ENCODE results near the gene TUFT1.
A peak's percentile ranks its signal among the peaks of the same experiment; 100 is the strongest.

Gene TUFT1

DNA sequence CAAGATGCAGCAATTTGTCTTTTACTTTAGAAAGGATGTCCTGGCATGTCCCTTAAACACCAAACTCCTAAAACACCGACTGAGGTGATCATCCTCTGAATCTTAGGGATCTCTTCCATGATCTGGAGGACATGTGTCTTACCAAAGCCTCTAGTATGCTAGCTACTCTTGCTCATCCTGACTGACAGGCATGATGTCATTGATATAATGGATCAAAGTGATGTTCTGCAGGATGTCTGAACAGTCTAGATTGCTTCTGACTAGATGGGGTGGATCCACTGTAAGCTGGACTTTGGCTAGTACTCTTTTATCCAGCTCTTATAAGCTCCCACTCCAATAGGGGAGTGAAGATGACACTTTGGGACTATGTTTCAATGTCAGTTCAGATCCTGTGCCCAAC is 40.2 kb upstream of the TUFT1 start:
- TF ChIP-seq CTCF (conservative IDR thresholded peaks at IDR 0.05): no peak
- no peak overlapping the region for H3K27ac ChIP-seq

DNA sequence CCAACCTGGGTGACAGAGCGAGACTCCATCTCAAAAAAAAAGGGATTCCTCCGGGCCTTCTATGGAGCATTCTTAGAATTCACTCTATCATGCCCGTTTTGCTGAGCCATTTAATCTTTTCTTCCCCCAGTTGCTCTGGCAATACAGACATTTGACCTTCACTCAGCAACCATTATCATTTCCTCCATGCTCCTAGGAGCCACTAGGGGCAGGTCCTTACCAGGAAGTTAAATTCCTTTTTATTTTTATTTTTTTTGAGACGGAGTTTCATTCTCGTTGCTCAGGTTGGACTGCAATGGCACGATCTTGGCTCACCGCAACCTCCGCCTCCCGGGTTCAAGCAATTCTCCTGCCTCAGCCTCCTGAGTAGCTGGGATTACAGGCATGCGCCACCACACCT is 38.6 kb upstream of the TUFT1 start:
- peak; percentile 51 for TF ChIP-seq CTCF (conservative IDR thresholded peaks at IDR 0.05)
- H3K27ac ChIP-seq: no peak overlapping the region

- no peak overlapping the region for H3K27ac ChIP-seq
- no peak for TF ChIP-seq CTCF (conservative IDR thresholded peaks at IDR 0.05)
Measured at GRCh38 chr1:151502035-151502700, 37.9 kb upstream of the TUFT1 start.

DNA sequence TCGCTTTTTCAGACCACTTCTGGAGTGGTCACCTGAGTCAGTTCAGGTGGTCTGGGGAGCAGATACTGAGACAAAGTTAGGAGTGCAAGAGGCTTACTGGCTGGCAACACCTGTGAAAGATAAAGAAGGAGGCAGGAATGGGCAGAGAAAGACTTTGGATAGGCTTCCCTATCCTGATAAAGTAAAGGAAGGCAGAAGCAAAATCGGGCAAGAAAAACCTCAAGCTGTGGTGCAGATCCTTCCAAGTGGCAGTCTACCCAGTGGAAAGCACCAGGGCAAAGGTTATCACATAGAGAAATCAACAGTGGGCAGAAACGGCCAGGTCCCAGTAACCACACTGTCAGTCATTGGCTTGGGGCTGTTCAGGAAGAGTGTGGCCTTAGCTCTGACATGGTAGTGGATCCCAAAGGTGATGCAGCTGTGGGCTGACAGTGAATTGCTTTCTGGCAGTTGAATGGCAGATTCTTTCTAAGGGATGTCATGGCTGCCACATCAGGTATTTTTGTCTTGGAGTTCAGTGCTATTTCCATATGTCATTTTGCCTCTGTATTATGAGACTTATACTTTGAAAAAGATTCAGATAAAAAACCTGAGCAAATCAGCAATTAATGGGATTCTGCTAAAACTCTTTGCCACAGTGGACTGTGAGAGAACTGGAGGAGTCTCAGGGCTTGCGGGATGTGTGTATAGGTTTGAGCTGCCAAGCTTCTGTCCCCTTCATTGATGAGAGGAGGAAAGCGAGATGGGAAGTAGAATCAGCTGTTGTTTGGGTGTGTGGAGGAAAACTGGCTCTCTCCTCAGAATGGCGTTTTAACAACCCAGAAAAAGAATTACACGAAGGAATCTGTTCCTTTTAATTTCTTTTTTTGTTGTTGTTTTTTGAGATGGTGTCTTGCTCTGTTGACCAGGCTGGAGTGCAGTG is 37.0 kb upstream of the TUFT1 start:
- no peak for TF ChIP-seq CTCF (conservative IDR thresholded peaks at IDR 0.05)
- no peak overlapping the region for H3K27ac ChIP-seq

DNA sequence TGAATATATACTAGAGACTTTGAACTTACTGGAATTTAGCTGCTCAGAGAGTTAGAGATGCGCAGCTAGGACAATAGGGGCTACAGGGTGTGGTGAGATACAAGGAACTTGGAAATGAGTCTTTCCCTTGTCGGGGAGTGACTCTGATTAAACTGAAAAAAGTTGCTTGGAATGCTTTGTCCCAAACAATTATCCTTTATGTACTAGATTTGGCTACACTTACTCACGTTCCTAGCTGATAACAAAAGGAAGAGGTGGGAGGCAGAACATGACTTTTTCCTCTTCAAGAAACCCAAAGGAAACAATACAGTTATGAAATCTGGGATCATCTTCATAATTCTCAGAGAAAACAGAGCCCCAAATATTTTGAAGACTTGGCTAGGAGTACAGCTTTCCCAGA is 35.9 kb upstream of the TUFT1 start:
- no peak overlapping the region for H3K27ac ChIP-seq
- TF ChIP-seq CTCF (conservative IDR thresholded peaks at IDR 0.05): no peak

- no peak overlapping the region for H3K27ac ChIP-seq
- no peak for TF ChIP-seq CTCF (conservative IDR thresholded peaks at IDR 0.05)
Measured at GRCh38 chr1:151504759-151505158, 35.4 kb upstream of the TUFT1 start.

- H3K27ac ChIP-seq: no peak overlapping the region
- no peak for TF ChIP-seq CTCF (conservative IDR thresholded peaks at IDR 0.05)
Measured at GRCh38 chr1:151508833-151509232, 31.3 kb upstream of the TUFT1 start.
